HG03175 (cell line): ENCODE results near the gene POSTN.

Source experiments
- ATAC-seq: cut with Tn5 transposase; IDR thresholded peaks from one replicate; pipeline ENCODE4 v1.9.1; 2021; ENCODE audit warnings: mild to moderate bottlenecking, moderate library complexity; ENCODE audit not compliant: unreplicated experiment

The POSTN gene, protein sequence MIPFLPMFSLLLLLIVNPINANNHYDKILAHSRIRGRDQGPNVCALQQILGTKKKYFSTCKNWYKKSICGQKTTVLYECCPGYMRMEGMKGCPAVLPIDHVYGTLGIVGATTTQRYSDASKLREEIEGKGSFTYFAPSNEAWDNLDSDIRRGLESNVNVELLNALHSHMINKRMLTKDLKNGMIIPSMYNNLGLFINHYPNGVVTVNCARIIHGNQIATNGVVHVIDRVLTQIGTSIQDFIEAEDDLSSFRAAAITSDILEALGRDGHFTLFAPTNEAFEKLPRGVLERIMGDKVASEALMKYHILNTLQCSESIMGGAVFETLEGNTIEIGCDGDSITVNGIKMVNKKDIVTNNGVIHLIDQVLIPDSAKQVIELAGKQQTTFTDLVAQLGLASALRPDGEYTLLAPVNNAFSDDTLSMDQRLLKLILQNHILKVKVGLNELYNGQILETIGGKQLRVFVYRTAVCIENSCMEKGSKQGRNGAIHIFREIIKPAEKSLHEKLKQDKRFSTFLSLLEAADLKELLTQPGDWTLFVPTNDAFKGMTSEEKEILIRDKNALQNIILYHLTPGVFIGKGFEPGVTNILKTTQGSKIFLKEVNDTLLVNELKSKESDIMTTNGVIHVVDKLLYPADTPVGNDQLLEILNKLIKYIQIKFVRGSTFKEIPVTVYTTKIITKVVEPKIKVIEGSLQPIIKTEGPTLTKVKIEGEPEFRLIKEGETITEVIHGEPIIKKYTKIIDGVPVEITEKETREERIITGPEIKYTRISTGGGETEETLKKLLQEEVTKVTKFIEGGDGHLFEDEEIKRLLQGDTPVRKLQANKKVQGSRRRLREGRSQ

DNA sequence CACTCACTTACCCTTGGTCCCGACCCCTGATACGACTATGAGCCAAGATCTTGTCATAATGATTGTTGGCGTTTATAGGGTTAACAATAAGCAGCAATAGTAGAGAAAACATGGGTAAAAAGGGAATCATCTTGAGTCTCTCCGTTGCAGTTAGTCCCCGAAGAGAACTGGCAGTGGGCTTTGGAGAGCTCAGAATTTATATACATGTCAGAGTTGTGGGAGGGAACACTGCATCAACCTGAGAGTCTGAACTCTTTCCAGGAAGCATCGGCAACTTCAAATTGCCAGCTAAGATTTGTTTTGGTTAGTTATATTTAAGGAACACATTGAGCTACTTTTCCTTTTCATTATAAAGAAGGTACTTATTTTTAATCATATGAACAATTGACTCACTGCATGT, at the start of gene POSTN:
POSTN (minus strand) TSS at position 172 of the 400 bp plus-strand sequence; CDS start at position 130, 42 bp downstream.
- no peak for ATAC-seq

DNA sequence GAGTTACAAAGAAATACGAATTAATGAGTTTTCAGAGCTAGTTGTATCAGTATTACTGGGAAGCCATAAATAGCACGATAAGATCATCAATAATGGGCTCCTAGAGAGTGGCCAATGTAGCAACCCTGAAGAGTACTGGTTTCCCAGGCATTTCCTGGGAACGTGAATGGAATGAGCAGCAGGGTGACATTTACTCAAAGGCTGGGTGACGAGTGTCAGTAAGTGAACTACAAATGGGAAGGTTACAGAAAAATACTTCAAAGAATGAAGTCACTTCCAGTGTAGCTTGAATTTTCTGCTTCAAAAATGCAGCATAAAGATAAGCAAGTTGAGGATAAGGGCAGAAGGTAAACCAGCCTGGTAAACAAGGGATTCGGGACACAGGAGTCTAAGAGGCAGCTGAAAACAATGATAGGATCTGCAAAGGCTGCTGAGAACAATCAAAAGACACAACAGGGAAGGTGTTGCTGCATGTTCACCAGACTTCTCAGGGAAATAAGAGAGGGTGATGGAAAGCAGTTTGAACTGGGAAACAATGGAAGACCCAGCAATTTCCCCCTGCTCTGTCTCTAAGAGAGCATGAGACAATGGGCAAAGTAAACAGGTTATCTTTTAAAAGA, 48.6 kb upstream of the POSTN start:
- ATAC-seq = no peak

- ATAC-seq = no peak
Measured at GRCh38 chr13:37646531-37646930, 48.0 kb upstream of the POSTN start.

DNA sequence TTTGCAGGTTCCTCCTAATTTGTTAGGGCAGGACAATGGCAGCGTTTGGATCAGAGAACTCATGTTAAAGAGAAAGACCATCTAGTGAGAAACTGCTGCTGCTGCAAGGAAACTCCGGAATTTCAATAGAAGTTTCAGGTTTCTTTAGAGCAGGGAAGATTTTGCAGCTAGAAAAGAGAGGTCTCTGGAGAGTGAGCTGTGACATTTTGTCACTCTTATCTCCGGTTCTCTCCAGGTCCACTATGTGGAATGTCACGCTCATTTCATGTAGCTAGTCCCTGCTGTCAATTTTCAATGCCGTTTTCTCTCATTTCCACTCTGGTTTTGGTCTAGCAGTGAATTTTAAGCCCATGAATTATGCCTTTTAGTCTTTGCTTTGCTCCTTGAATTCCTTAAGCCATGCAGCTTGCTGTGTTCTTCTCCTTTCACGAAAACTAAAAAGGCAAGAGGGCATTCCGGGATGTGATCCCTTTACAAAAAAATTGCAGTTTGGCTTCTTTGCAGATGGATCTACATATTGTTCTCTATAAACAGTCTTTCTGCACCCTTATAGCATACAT, 46.7 kb upstream of the POSTN start:
- no peak for ATAC-seq

- no peak for ATAC-seq
Measured at GRCh38 chr13:37641391-37641790, 42.8 kb upstream of the POSTN start.

DNA sequence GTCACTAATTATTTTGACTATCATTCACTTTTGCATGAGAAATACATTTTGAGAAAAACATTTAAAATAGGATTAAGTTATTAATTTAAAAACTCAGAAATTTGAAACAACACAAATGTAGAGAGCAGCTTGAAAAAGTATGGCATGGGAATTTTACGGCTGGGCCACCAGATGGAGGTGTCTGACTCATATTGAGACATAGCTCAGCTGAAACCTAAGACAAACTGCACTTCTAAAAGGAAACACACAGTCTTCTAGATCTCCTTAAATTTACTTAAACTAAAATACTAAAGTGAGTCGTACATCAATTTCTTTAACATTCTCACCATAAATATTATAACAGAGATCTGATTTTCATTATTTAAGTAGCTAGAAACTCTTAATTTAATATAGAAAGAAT, 41.9 kb upstream of the POSTN start:
- no peak for ATAC-seq

DNA sequence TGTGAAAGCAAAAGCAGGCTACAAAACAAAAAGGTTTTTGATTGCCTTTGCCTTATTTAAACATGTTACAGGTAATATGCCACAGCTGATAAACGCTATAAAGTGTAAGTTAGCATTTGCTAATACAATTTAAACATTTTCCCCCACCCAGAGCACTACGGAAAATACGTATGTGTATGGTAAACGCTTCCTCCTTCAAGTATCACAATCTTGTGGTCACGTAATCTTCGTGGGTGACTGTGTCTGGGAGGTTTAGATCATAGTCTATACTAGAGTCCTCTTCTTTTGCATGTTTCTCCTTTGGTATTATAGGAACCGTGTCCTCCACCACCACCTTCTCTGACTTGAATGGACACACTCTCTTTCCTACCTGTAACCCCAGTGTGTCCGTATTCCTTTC, 38.1 kb upstream of the POSTN start:
- ATAC-seq = no peak

DNA sequence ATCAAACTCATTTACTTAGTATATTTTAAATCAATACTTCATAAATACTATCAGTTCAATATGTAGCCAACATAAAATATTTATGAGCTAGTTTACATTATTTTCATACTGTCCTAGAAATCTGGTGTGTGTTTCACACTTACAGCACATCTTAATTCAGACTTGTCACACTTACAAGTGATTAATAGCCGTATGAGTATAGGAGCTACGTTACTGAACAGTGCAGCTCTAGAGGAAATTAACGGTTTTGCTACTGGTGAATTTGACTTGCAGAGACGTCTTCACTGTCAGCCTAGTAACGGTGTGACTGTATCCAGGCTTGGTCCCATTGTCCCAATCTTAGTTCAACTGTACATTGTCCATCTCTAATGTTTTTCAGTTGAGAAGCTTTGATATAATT, 33.7 kb upstream of the POSTN start:
- no peak for ATAC-seq

DNA sequence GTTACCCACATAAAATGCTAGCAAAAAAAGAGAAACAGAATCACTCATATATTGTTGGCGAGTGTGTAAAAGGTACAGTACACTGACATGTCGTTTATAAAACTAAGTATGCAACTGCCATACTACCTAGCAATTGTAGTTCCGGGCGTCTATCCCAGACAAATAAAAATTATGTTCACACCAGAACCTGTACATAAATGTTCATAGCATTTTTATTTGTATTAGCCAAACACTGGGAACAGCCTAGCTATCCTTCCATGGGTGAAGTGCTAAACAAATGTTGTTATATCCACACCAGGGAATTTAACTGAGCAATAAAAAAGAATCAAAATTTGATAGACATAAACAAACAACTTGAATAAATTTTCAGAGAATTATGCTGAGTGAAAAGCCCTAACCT, 28.9 kb upstream of the POSTN start:
- ATAC-seq = no peak

DNA sequence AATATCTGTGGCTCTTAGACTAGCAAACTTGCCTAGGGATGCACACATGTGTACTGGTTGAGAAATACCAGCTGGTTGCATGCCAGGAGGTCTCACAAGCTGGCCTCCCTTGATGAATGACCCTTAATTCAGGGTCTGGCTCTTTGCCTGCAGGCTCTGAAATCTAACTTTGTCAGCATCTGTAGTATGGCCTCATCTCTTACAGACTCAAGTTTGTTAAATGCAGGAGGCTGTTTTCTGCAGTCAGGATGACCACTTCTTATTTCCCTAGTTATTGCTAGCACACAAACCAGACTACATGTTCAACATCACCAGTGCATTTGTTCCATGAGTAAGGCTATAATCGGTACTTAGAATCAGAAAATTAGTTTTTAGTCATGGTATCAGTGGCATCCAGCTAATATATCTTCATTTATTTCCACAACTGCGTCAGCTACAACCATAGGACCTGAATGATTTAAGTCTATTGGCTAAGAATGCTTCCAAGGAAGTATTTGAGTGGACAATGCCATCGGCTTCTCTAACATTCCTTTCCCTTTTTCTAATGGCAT, 23.3 kb upstream of the POSTN start:
- no peak for ATAC-seq

DNA sequence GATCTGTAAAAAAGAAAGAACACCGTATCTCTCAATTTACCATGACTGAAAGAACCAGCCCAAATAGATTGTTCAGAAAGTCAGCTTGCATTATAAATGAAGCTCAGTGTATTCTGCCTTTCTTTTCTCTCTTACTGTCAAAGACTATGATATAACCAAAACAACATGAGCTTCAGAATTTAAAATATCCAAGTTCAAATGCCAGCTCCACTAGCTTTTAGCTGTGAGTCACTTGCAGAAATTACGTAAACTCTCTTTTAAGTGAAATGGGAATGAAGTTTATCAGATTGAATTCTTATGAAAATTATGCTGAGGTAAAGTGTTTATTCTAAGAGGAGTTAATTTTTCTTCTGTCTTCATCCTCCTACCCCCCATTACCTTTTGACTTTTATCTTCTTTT, 20.0 kb upstream of the POSTN start:
- ATAC-seq = no peak

GRCh38 chr13:37617173-37617572, 18.6 kb upstream of the POSTN start:
- no peak for ATAC-seq

- no peak for ATAC-seq
Measured at GRCh38 chr13:37616131-37616530, 17.6 kb upstream of the POSTN start.

- ATAC-seq = no peak
Measured at GRCh38 chr13:37615276-37615675, 16.7 kb upstream of the POSTN start.

GRCh38 chr13:37613638-37614037, 15.1 kb upstream of the POSTN start:
- no peak for ATAC-seq

DNA sequence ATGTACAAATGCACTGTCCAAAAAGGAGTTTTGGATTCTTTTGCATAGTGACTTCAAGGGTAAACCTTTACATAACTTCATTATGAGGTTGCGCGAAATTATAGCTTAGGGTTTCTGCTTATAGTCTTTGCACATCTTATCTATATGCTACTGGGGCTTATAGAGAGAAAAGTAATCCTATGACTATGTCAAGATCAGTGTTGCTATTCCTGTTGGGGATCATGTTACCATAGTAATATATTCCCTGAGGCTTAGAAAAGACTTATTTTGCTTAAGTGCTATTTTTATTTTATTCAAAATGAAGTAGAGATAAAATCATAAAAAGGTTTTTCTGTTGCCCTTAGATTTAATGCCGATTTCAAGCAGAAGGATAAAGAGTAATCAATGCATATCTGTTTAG, 14.7 kb upstream of the POSTN start:
- no peak for ATAC-seq

DNA sequence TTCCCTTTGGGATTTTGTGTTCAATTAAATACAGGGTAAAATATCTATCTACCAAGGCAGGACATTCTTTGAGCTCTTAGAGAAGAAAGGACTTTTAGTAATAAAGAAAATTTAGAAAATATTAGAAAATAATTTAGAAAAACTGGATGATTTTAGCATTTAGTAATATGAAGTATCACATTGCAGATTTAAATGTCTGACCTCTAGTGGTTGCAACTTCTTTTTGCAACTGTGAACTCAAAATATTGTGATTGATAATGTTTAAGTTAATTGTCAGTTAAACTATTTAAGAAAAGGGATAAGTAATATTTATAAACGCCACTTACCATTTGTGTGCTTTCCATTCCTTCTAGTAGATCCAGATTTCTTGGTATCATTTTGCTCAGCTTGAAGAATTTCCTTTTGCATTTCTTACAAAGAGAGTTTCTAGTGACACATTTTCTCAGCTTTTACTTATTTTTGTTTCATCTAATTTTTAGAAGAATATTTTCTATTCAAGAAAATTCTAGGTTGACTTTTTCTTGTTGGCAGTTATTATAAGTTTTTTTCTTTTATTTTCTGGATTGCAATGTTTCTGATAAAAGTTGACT, 10.3 kb upstream of the POSTN start:
- no peak for ATAC-seq

GRCh38 chr13:37602733-37603381, 4.3 kb upstream of the POSTN start:
- ATAC-seq = no peak

GRCh38 chr13:37601648-37602440, 3.3 kb upstream of the POSTN start:
- ATAC-seq = no peak
